Body of pancreas (tissue), 4 donors: ENCODE results near the gene IPO4. TPM values are rescaled to one million over a fixed set of nuclear protein-coding genes. Genes with fewer than 3 reads are reported as not detected.
"Not testable (repeated sequence)": the region's sequence is repeated elsewhere in the genome, so short reads cannot be mapped to it uniquely, and the experiment has no call there.

Source experiments
- ATAC-seq: fragments of 150-250 bp; one replicate; pipeline ENCODE4 v1.9.1; 2016
- DNase-seq, 4 donors: peaks; one replicate each; pipeline ENCODE4 v3.0.0-alpha.2; 2019
- H3K27ac ChIP-seq, 4 donors: fragments of 200-600 bp; sonication (generic); 1 replicate in 3 of 4; 2 replicates in 1 of 4; pipeline versions ENCODE4 v1.5.1 to v1.6.1; 2016 to 2019; ENCODE audit warnings: mild to moderate bottlenecking in 1 of 4, mixed read lengths in 1 of 4, moderate library complexity in 1 of 4
- H3K27me3 ChIP-seq, 2 donors: fragments of 200-600 bp; sonication (generic); one replicate each; pipeline ENCODE4 v1.6.0; 2016; ENCODE audit warnings: mild to moderate bottlenecking in 1 of 2
- H3K36me3 ChIP-seq, 2 donors: fragments of 200-600 bp; sonication (generic); replicated peaks in 1 of 2; 2 replicates each; pipeline ENCODE4 v1.5.1; 2016; ENCODE audit warnings: low read depth in 2 of 2; ENCODE audit not compliant: insufficient read depth in 1 of 2
- H3K4me1 ChIP-seq: fragments of 200-600 bp; sonication (generic); one replicate; pipeline ENCODE4 v1.6.0; 2016
- H3K4me3 ChIP-seq, 2 donors: fragments of 200-600 bp; sonication (generic); 1 replicate in 1 of 2; 2 replicates in 1 of 2; pipeline ENCODE4 v1.5.1; 2016 to 2019
- H3K9me3 ChIP-seq, 3 donors: fragments of 200-600 bp; sonication (generic); 1 replicate in 2 of 3; 2 replicates in 1 of 3; pipeline ENCODE4 v1.5.1; 2016
- CTCF ChIP-seq, 7 experiments: fragments of 450-650 bp in 4 of 7; fragments of 200-600 bp in 3 of 7; sonication (generic) in 3 of 7; IDR thresholded peaks; one replicate each; pipeline ENCODE4 v1.5.1; 2016 to 2019; ENCODE audit warnings: antibody characterized with exemption in 7 of 7
- POLR2A ChIP-seq, 3 donors: fragments of 450-650 bp; IDR thresholded peaks; one replicate each; pipeline ENCODE4 v1.6.1; 2016; ENCODE audit warnings: antibody characterized with exemption in 3 of 3, mild to moderate bottlenecking in 2 of 3
- WGBS, 2 donors: methylation state at CpG; one replicate each; pipeline ENCODE4 v1.1.5; 2017; 5-methylcytosine and 5-hydroxymethylcytosine counted together
- intact Hi-C: fragments of 100-400 bp; cut with DNase I; formaldehyde crosslinking; loops from one replicate; pipeline ENCODE4 v1.15.1; 2023
- total RNA-seq, 2 donors: library from RNA; depleted of rRNA; stranded (reverse); fragments of >200 nt; gene quantifications; one replicate each; pipeline ENCODE4 v1.1.0, GENCODE V29; 2016

IPO4 gene
- total RNA-seq, 2 donors from 2014 or later: 30.4 to 73.5 TPM

- H3K27me3 ChIP-seq: no peaks in the 10 kb centered on the region
- H3K4me3 ChIP-seq: no peak overlapping the region
- peak in 1 of 4 donors; percentile 7 for DNase-seq
- no peaks in the 10 kb centered on the region for H3K9me3 ChIP-seq
- WGBS, 2 donors: 100% methylated on average over 2 of the region's 2 CpGs
- H3K27ac ChIP-seq: no peak overlapping the region
- TF ChIP-seq CTCF (IDR thresholded peaks at IDR 0.05) (no peak), POLR2A (IDR thresholded peaks at IDR 0.05) (no peak)
- peaks cover 14% of the 10 kb centered on the region for H3K4me1 ChIP-seq
- peaks cover 6 to 22% of the 10 kb centered on the region in 2 donors for H3K36me3 ChIP-seq
- intact Hi-C loops: no loop called here
- no peak for ATAC-seq
These were observed 19.0 kb upstream of the IPO4 start for GRCh38 chr14:24207625-24208024.

GRCh38 chr14:24207104-24207551 is 18.5 kb upstream of the IPO4 start:
- Histone ChIP-seq H3K4me3 (no peak overlapping the region), H3K27me3 (no peaks in the 10 kb centered on the region), H3K27ac (no peak overlapping the region), H3K36me3 (peaks cover 6 to 22% of the 10 kb centered on the region in 2 donors), H3K9me3 (no peaks in the 10 kb centered on the region), H3K4me1 (peaks cover 9% of the 10 kb centered on the region)
- intact Hi-C loops: no loop called here
- TF ChIP-seq CTCF (IDR thresholded peaks at IDR 0.05) (no peak), POLR2A (IDR thresholded peaks at IDR 0.05) (no peak)
- DNase-seq: peak in 1 of 4 donors; percentile 7
- 92 to 93% methylated on average over 5 of the region's 5 CpGs for WGBS, 2 donors
- no peak for ATAC-seq

- 86 to 89% methylated on average over 11 of the region's 11 CpGs for WGBS, 2 donors
- DNase-seq (peak in 1 of 4 donors; percentile 10), ATAC-seq (no peak)
- intact Hi-C loops: no loop called here
- Histone ChIP-seq H3K36me3 (peaks cover 6 to 22% of the 10 kb centered on the region in 2 donors), H3K4me3 (no peak overlapping the region), H3K4me1 (peaks cover 4% of the 10 kb centered on the region), H3K9me3 (no peaks in the 10 kb centered on the region), H3K27me3 (no peaks in the 10 kb centered on the region), H3K27ac (no peak overlapping the region)
- TF ChIP-seq POLR2A (IDR thresholded peaks at IDR 0.05) (no peak), CTCF (IDR thresholded peaks at IDR 0.05) (no peak)
These were observed 17.9 kb upstream of the IPO4 start for GRCh38 chr14:24206260-24207103.

- no peak for TF ChIP-seq CTCF (IDR thresholded peaks at IDR 0.05)
- TF ChIP-seq POLR2A (IDR thresholded peaks at IDR 0.05): no peak
- Histone ChIP-seq H3K27ac (no peak overlapping the region), H3K27me3 (no peaks in the 10 kb centered on the region), H3K4me3 (no peak overlapping the region), H3K36me3 (peaks cover 6 to 19% of the 10 kb centered on the region in 2 donors), H3K4me1 (peaks cover 5% of the 10 kb centered on the region), H3K9me3 (no peaks in the 10 kb centered on the region)
- intact Hi-C loops: no loop called here
- WGBS, 2 donors: 89 to 91% methylated on average over 7 of the region's 7 CpGs
- DNase-seq: peak in 1 of 4 donors; percentile 1
- ATAC-seq: no peak
These were observed 15.8 kb upstream of the IPO4 start for GRCh38 chr14:24204163-24205146.

- Histone ChIP-seq H3K4me1 (peaks cover 14% of the 10 kb centered on the region), H3K36me3 (peaks cover 6 to 15% of the 10 kb centered on the region in 2 donors)
- H3K9me3 ChIP-seq, intact Hi-C loops, H3K27ac ChIP-seq, ATAC-seq, H3K4me3 ChIP-seq, H3K27me3 ChIP-seq: not testable (repeated sequence)
- peak in 1 of 4 donors; percentile 6 for DNase-seq
- WGBS, 2 donors: 96 to 97% methylated on average over 16 of the region's 16 CpGs
These were observed 14.8 kb upstream of the IPO4 start for GRCh38 chr14:24203249-24203886.

- H3K9me3 ChIP-seq, H3K27ac ChIP-seq, H3K4me3 ChIP-seq, intact Hi-C loops, DNase-seq, H3K27me3 ChIP-seq, ATAC-seq: not testable (repeated sequence)
- Histone ChIP-seq H3K36me3 (peaks cover 6 to 10% of the 10 kb centered on the region in 2 donors), H3K4me1 (peaks cover 22% of the 10 kb centered on the region)
- 91 to 93% methylated on average over 8 of the region's 8 CpGs for WGBS, 2 donors
These were observed 13.9 kb upstream of the IPO4 start for GRCh38 chr14:24202538-24202937.
